Smooth muscle cell (in vitro differentiated cells): ENCODE measurements around the gene TMEM232. TPM values are rescaled to one million over a fixed set of nuclear protein-coding genes. Genes with fewer than 3 reads are reported as not detected.
"Not testable (repeated sequence)": the region's sequence is repeated elsewhere in the genome, so short reads cannot be mapped to it uniquely, and the experiment has no call there.

ENCODE experiments used
- DNase-seq: peaks from one replicate; lab custom pipeline; 2025; ENCODE audit not compliant: unreplicated experiment; lab: John Stamatoyannopoulos, UW
- H2AFZ ChIP-seq: fragments of 200-600 bp; sonication (generic); 2 replicates; pipeline ENCODE4 v1.6.0; 2016; ENCODE audit warnings: antibody characterized with exemption, low read depth, mild to moderate bottlenecking
- H3F3A ChIP-seq: fragments of 200-600 bp; sonication (generic); 2 replicates; pipeline ENCODE4 v1.6.0; 2017; ENCODE audit warnings: antibody characterized with exemption, low read depth
- H3K27ac ChIP-seq: fragments of 200-600 bp; sonication (generic); 2 replicates; pipeline ENCODE4 v1.5.1; 2016; ENCODE audit warnings: low read depth, mild to moderate bottlenecking
- H3K27me3 ChIP-seq: fragments of 200-600 bp; sonication (generic); 2 replicates; pipeline ENCODE4 v1.6.1; 2016; ENCODE audit warnings: low read depth, mild to moderate bottlenecking
- H3K36me3 ChIP-seq: fragments of 200-600 bp; sonication (generic); 2 replicates; pipeline ENCODE4 v1.5.1; 2016; ENCODE audit warnings: low read depth
- H3K4me1 ChIP-seq: fragments of 200-600 bp; sonication (generic); 2 replicates; pipeline ENCODE4 v1.5.1; 2016; ENCODE audit warnings: low read depth
- H3K4me2 ChIP-seq: fragments of 200-600 bp; sonication (generic); 2 replicates; pipeline ENCODE4 v1.6.0; 2016; ENCODE audit warnings: mild to moderate bottlenecking
- H3K4me3 ChIP-seq: fragments of 200-600 bp; sonication (generic); 2 replicates; pipeline ENCODE4 v1.5.1; 2016; ENCODE audit warnings: mild to moderate bottlenecking
- H3K79me2 ChIP-seq: fragments of 200-600 bp; sonication (generic); 2 replicates; pipeline ENCODE4 v1.6.0; 2016; ENCODE audit warnings: low read depth, mild to moderate bottlenecking
- H3K9ac ChIP-seq: fragments of 200-600 bp; sonication (generic); 2 replicates; pipeline ENCODE4 v1.6.0; 2016; ENCODE audit warnings: low read depth
- H3K9me3 ChIP-seq: fragments of 200-600 bp; sonication (generic); replicated peaks from 2 replicates; pipeline ENCODE4 v1.5.1; 2016; ENCODE audit warnings: low read depth
- H4K20me1 ChIP-seq: fragments of 200-600 bp; sonication (generic); 2 replicates; pipeline ENCODE4 v1.6.0; 2016; ENCODE audit warnings: low read depth
- CTCF ChIP-seq: fragments of 200-600 bp; sonication (generic); IDR thresholded peaks from 2 replicates; pipeline ENCODE4 v1.5.1; 2017; ENCODE audit warnings: borderline replicate concordance, mild to moderate bottlenecking, antibody characterized with exemption; ENCODE audit not compliant: insufficient read depth, poor library complexity, severe bottlenecking
- WGBS: methylation state at CpG from one replicate; pipeline ENCODE4 v1.1.7; 2016; ENCODE audit warnings: low lambda C conversion rate; 5-methylcytosine and 5-hydroxymethylcytosine counted together
- polyA plus RNA-seq: library from polyadenylated mRNA; unstranded; fragments of >200 nt; fragmentation: Nextera tagmentation; extraction: Ambion mirVana; gene quantifications from 2 replicates; pipeline ENCODE4 v1.2.1, GENCODE V29; 2016
- total RNA-seq: library from RNA; depleted of rRNA; stranded (reverse); fragments of >200 nt; gene quantifications from 2 replicates; pipeline ENCODE4 v1.2.3, GENCODE V29; 2014

TMEM232 gene
- total and polyA plus RNA-seq, 2 experiments from 2014 or later = 0.49 to 1.0 TPM

- no peak for TF ChIP-seq CTCF
- Histone ChIP-seq H3K79me2 (no peaks in the 10 kb centered on the region), H2AFZ (no peak overlapping the region), H3K4me1 (peaks cover 5% of the 10 kb centered on the region), H4K20me1 (no peaks in the 10 kb centered on the region), H3K4me3 (no peak overlapping the region), H3K36me3 (no peaks in the 10 kb centered on the region), H3K27ac (no peak overlapping the region), H3F3A (no peaks in the 10 kb centered on the region), H3K27me3 (no peaks in the 10 kb centered on the region), H3K4me2 (no peak overlapping the region), H3K9me3 (no peaks in the 10 kb centered on the region), H3K9ac (no peak overlapping the region)
- no peak for DNase-seq
- 49% methylated on average over 6 of the region's 6 CpGs for WGBS
Measured at GRCh38 chr5:110536120-110537115, 190.1 kb downstream of the TMEM232 start.

GRCh38 chr5:110535146-110535545 is 191.3 kb downstream of the TMEM232 start:
- not testable (repeated sequence) for H3K9ac ChIP-seq, H3K36me3 ChIP-seq, H3K9me3 ChIP-seq, H3K4me1 ChIP-seq, H2AFZ ChIP-seq, H3K4me2 ChIP-seq, DNase-seq, H3K79me2 ChIP-seq, H3K4me3 ChIP-seq, H4K20me1 ChIP-seq, H3K27ac ChIP-seq, H3F3A ChIP-seq, H3K27me3 ChIP-seq
- 54% methylated on average over 7 of the region's 7 CpGs for WGBS

GRCh38 chr5:110525762-110526161 is 200.7 kb downstream of the TMEM232 start:
- H3K4me1 ChIP-seq = no peaks in the 10 kb centered on the region
- no peaks in the 10 kb centered on the region for H4K20me1 ChIP-seq
- H3K79me2 ChIP-seq = no peaks in the 10 kb centered on the region
- DNase-seq = no peak
- no peaks in the 10 kb centered on the region for H3K27me3 ChIP-seq
- H3K27ac ChIP-seq = no peak overlapping the region
- H3K9ac ChIP-seq = no peak overlapping the region
- WGBS = 94% methylated on average over 1 of the region's 1 CpG
- no peak overlapping the region for H3K4me2 ChIP-seq
- TF ChIP-seq CTCF = no peak
- H3K4me3 ChIP-seq = no peak overlapping the region
- H3K36me3 ChIP-seq = no peaks in the 10 kb centered on the region
- H3K9me3 ChIP-seq = no peaks in the 10 kb centered on the region
- H3F3A ChIP-seq = no peaks in the 10 kb centered on the region
- no peak overlapping the region for H2AFZ ChIP-seq

GRCh38 chr5:110517396-110517795 is 209.1 kb downstream of the TMEM232 start:
- H3K4me1 ChIP-seq = peaks cover 8% of the 10 kb centered on the region
- H3K27ac ChIP-seq = no peak overlapping the region
- no peak overlapping the region for H2AFZ ChIP-seq
- no peak for TF ChIP-seq CTCF
- H3K4me2 ChIP-seq = no peak overlapping the region
- no peaks in the 10 kb centered on the region for H3K36me3 ChIP-seq
- H3K27me3 ChIP-seq = no peaks in the 10 kb centered on the region
- H3K9ac ChIP-seq = no peak overlapping the region
- no peaks in the 10 kb centered on the region for H3K9me3 ChIP-seq
- H4K20me1 ChIP-seq = no peaks in the 10 kb centered on the region
- H3F3A ChIP-seq = no peaks in the 10 kb centered on the region
- no peak for DNase-seq
- H3K79me2 ChIP-seq = no peaks in the 10 kb centered on the region
- no peak overlapping the region for H3K4me3 ChIP-seq
